Stimulated activated CD8-positive, alpha-beta memory T cell treated with anti-CD3 and anti-CD28 coated beads, Interleukin-12 subunit alpha, Interleukin-12 subunit beta, amount 100 ng/mL, for 4 hours (primary cell): ENCODE measurements around the gene OR2W3.
A peak's percentile ranks its signal among the peaks of the same experiment; 100 is the strongest.

ENCODE experiments used
- DNase-seq: peaks from one replicate; pipeline ENCODE4 v3.0.0-alpha.2; 2020; ENCODE audit warnings: low read depth

Gene OR2W3

DNA sequence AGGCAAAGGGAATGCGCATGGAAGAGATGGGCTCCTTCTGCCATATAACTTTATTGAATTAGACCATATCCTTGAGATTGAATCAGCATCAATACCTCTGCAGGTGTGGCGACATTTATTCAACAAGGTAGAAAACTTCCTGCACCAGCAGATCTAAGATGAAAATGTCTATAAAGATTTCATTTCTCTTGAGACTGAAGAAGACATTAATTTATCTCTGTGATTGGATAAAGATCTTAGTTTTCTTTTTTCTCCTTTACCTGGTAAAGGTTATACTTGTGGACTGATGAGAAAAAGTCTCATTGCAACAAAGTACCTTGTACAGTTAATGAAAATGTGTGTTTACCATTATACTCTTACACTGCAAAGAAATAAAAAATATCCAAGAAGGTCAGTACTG is 24.6 kb downstream of the OR2W3 start, which contains the start of gene OR2T8:
TSS of gene OR2T8 (plus strand) at position 301 of the 400 bp plus-strand sequence. CDS start 766 bp downstream, outside the sequence.
- no peak for DNase-seq

GRCh38 chr1:247923941-247924340 is 28.6 kb downstream of the OR2W3 start:
- DNase-seq = no peak

DNA sequence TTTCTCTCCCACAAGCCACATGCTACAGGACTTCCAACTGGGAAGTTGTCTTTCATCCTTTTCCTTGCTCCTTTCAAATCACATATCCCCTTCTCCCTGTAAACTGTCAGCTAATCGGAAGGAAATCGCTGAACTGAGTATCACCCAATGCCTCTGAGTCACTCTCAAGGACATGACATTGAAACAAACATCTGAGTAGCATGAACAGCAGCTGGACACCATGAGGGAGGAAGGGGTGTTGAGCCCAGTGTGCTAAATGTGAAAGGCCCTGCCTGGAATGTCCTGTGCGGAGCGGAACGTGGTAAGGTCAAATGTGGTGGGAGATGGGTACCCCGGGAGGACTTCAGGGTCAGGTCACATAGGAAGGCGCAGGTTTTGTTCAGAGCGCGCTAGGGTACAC is 29.5 kb downstream of the OR2W3 start, which contains the start of gene OR2AJ1:
TSS of gene OR2AJ1 (plus strand) at position 22 of the 400 bp plus-strand sequence. CDS start 8,880 bp downstream, outside the sequence.
- DNase-seq = no peak

DNA sequence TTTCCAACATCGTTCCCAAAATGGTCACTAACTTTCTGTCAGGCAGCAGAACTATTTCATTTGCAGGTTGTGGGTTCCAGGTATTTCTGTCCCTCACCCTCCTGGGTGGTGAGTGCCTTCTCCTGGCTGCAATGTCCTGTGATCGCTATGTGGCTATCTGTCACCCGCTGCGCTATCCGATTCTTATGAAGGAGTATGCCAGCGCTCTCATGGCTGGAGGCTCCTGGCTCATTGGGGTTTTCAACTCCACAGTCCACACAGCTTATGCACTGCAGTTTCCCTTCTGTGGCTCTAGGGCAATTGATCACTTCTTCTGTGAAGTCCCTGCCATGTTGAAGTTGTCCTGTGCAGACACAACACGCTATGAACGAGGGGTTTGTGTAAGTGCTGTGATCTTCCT is 38.6 kb downstream of the OR2W3 start:
- DNase-seq = no peak

DNA sequence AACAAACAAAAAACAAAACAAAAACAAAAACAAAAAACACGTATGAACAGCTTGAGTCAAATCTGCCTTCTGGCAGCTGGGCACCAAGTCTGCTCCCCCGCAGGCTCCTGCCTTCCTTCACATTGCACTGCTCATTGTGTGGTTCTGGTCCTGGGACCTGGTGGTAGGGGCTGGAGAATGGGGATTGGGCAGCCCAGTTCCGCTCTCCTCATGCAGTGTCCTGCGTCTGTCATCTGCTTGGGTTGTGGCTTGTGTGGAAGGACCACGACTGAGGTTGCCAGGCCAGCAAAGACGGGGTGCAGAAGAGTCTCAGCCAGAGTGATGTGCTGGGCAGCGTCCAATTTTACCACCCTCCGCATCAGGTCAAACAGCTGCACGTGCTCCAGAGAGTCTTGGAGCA is 40.4 kb downstream of the OR2W3 start:
- no peak for DNase-seq

DNA sequence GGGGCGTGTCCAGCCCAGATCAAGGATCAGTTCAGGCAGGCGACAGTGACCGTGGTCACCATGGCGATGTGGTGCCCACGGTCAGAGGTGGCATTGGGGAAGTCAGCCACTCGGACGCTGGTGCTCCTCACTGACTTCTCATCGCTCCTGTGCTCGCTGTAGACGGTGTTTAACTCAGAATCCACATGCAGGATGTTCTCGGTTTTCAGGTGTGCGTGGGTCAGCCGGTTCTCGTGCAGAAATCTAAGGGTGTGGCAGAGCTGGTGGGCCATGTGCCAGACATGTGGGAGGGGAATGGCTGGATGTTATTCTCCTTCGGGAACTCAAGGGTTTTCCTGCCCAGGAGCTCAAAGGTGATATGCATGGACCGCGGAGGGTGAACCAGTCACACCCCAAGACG is 41.0 kb downstream of the OR2W3 start:
- DNase-seq = no peak

- peak; percentile 67 for DNase-seq
Observed at GRCh38 chr1:247936965-247937734, 41.8 kb downstream of the OR2W3 start.

DNA sequence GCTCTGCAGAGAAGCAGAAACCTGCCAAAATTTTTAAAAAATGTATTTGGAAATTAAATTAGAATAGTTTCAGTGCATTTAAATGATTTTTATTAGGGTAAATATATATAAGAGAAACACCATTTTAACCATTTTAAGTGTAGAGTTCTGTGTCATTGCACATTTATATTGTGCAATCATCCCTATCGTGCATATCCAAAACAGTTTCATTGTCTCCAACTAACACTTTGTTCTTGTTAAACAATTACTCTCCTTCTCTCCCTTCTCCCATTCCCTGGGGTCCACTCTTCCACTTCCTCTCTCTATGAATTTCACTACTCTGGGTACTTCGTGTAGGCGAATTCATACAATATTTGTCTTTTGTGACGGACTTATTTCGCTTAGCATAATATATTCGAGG is 47.2 kb downstream of the OR2W3 start:
- DNase-seq = no peak
